ENCODE data around the gene HLA-DQA1.

- no peak for TF ChIP-seq TCF7L2 (IDR thresholded peaks at IDR 0.05; ENCODE audit: low read depth, low read length)
- no peak for TF ChIP-seq AFF4 (CRISPR knock-in tag; IDR thresholded peaks at IDR 0.05)
- no peak for TF ChIP-seq FOSL1 (tag; conservative IDR thresholded peaks at IDR 0.05)
- no peak for TF ChIP-seq HDAC1 (IDR thresholded peaks at IDR 0.05)
- no peak for TF ChIP-seq JUN (IDR thresholded peaks at IDR 0.05; ENCODE audit: borderline replicate concordance, low read depth, low read length)
- no peak for TF ChIP-seq JUN (CRISPR knock-in tag; IDR thresholded peaks at IDR 0.05; ENCODE audit: borderline replicate concordance)
- TF ChIP-seq ZBED1 (IDR thresholded peaks at IDR 0.05), result no peak
- no peak for TF ChIP-seq CTCF (IDR thresholded peaks at IDR 0.05 in 2 of 3, conservative IDR thresholded peaks at IDR 0.05 in 1 of 3; ENCODE audit: insufficient read depth in 2 of 3, low read depth in 1 of 3, low read length in 3 of 3)
- no peak for TF ChIP-seq ZC3H8 (IDR thresholded peaks at IDR 0.05)
- no peak for TF ChIP-seq TBP (optimal IDR thresholded peaks at IDR 0.05; ENCODE audit: low read depth, low read length)
- no peak for TF ChIP-seq ZNF707 (CRISPR knock-in tag; conservative IDR thresholded peaks at IDR 0.05)
- no peak for TF ChIP-seq DLX4 (CRISPR knock-in tag; IDR thresholded peaks at IDR 0.05)
- TF ChIP-seq CCAR2 (IDR thresholded peaks at IDR 0.05; ENCODE audit: low read depth, low read length), result no peak
- TF ChIP-seq CHD4 (IDR thresholded peaks at IDR 0.05; ENCODE audit: insufficient read depth, insufficient replicate concordance, low read depth, low read length, poor library complexity, severe bottlenecking), result no peak
- no peak for TF ChIP-seq NR1H2 (CRISPR knock-in tag; IDR thresholded peaks at IDR 0.05)
These were observed 23.7 kb upstream of the HLA-DQA1 start for GRCh38 chr6:32613475-32613874.
